K562 (cell line): Measurements from ENCODE around the gene PPT2. TPM values are rescaled to one million over a fixed set of nuclear protein-coding genes. Genes with fewer than 3 reads are reported as not detected.
A peak's percentile ranks its signal among the peaks of the same experiment; 100 is the strongest.

Experiments
- ADNP ChIP-seq: fragments of 200-800 bp; sonication (Bioruptor generic); IDR thresholded peaks from 2 replicates; pipeline ENCODE4 v1.6.1; 2016; ENCODE audit warnings: missing genetic modification characterization, missing compliant biosample characterization
- ARID4B ChIP-seq: sonication (generic); formaldehyde crosslinking; IDR thresholded peaks from 2 replicates; pipeline ENCODE4 v1.8.0; 2022; ENCODE audit warnings: mild to moderate bottlenecking, missing genetic modification reagents
- CSDE1 ChIP-seq, 2 experiments: fragments of 450-650 bp; IDR thresholded peaks; 2 replicates each; pipeline ENCODE4 v1.6.1; 2016; ENCODE audit warnings: mild to moderate bottlenecking in 1 of 2
- CXXC5 ChIP-seq: fragments of 250-450 bp; sonication (Bioruptor Pico); IDR thresholded peaks from 2 replicates; pipeline ENCODE4 v1.8.0; 2022; ENCODE audit warnings: inconsistent platforms, mild to moderate bottlenecking, moderate library complexity
- GABPA ChIP-seq: fragments of 200-800 bp; sonication (Bioruptor generic); conservative IDR thresholded peaks from 2 replicates; pipeline ENCODE4 v1.6.1; 2016; ENCODE audit warnings: low read depth, missing genetic modification characterization, missing compliant biosample characterization
- GTF3C2 ChIP-seq: IDR thresholded peaks from 3 replicates; pipeline ENCODE4 v1.6.1; 2011; ENCODE audit warnings: borderline replicate concordance, mild to moderate bottlenecking, moderate library complexity; ENCODE audit not compliant: insufficient read length; ENCODE audit errors: extremely low read depth
- HDGF ChIP-seq: fragments of 450-650 bp; IDR thresholded peaks from 2 replicates; pipeline ENCODE4 v1.6.1; 2016
- LEF1 ChIP-seq: fragments of 450-650 bp; IDR thresholded peaks from 2 replicates; pipeline ENCODE4 v1.6.1; 2016; ENCODE audit warnings: mild to moderate bottlenecking
- MCM5 ChIP-seq: fragments of 450-650 bp; IDR thresholded peaks from 2 replicates; pipeline ENCODE4 v1.6.1; 2016; ENCODE audit warnings: low read depth
- SAP30 ChIP-seq: fragments of 200-600 bp; sonication (generic); IDR thresholded peaks from 2 replicates; pipeline ENCODE4 v1.6.1; 2012; ENCODE audit warnings: borderline replicate concordance, low read depth, mild to moderate bottlenecking, moderate library complexity, low read length, control low read depth, inconsistent platforms; ENCODE audit not compliant: insufficient read depth, poor library complexity, severe bottlenecking
- SNIP1 ChIP-seq: fragments of 450-650 bp; IDR thresholded peaks from 2 replicates; pipeline ENCODE4 v1.7.1; 2017; ENCODE audit warnings: low read depth, mild to moderate bottlenecking
- SRSF7 ChIP-seq: fragments of 200-400 bp; formaldehyde crosslinking; optimal IDR thresholded peaks from 2 replicates; pipeline ENCODE3; 2017; ENCODE audit warnings: mild to moderate bottlenecking, low read depth, low read length
- TAF9B ChIP-seq: fragments of 450-650 bp; IDR thresholded peaks from 2 replicates; pipeline ENCODE4 v1.6.1; 2018; ENCODE audit warnings: mild to moderate bottlenecking; ENCODE audit not compliant: partially characterized antibody
- TCFL5 ChIP-seq: fragments of 250-450 bp; sonication (Bioruptor Pico); conservative IDR thresholded peaks from 2 replicates; pipeline ENCODE4 v1.6.1; 2021; ENCODE audit warnings: mild to moderate bottlenecking, moderate library complexity, matching md5 sums
- ZNF133 ChIP-seq: fragments of 250-450 bp; sonication (Bioruptor Pico); IDR thresholded peaks from 2 replicates; pipeline ENCODE4 v1.4.0; 2020; ENCODE audit warnings: mild to moderate bottlenecking
- ZNF592 ChIP-seq: fragments of 450-650 bp; IDR thresholded peaks from 2 replicates; pipeline ENCODE4 v1.6.1; 2017; ENCODE audit warnings: antibody characterized with exemption, mild to moderate bottlenecking
- polyA plus RNA-seq, 8 experiments: library from polyadenylated mRNA; depleted of rRNA in 4 of 8; stranded (reverse) in 5 of 8; unstranded in 3 of 8; fragments of >200 nt; fragmentation: Nextera tagmentation in 2 of 8; fragmentation: Illumina TruSeq in 1 of 8; extraction: Ambion mirVana in 2 of 8; extraction: Trizol in 1 of 8; gene quantifications; 2 replicates each; pipeline versions ENCODE4 v1.2.1 to v1.2.3, GENCODE V29; 2011 to 2014; ENCODE audit warnings: inconsistent platforms in 1 of 8, missing spikeins in 1 of 8
- total RNA-seq, 7 experiments: library from RNA; depleted of rRNA in 6 of 7; stranded (reverse); fragments of >200 nt in 6 of 7; fragmentation: Illumina TruSeq in 2 of 7; extraction: Trizol in 2 of 7; gene quantifications; 2 replicates each; pipeline versions ENCODE4 v1.2.1 to v1.2.3, GENCODE V29; 2011 to 2021; ENCODE audit warnings: low replicate concordance in 1 of 7

PPT2 gene
- total and polyA plus RNA-seq, 9 of the 15 experiments (the other 6 are each of a cell fraction or from before 2014, with no cell fraction given) = 27.4 to 98.8 (median 69.9) TPM

- TF ChIP-seq GTF3C2 (no peak), TAF9B (no peak), MCM5 (no peak), SAP30 (peak; percentile 83), ADNP (tag) (no peak), CXXC5 (CRISPR knock-in tag) (0 out of 2 replicates have a peak, but pooled peaks have one; percentile 9), CSDE1 (IDR thresholded peaks at IDR 0.05) (no peak), ARID4B (CRISPR knock-in tag) (no peak), LEF1 (no peak), SRSF7 (no peak), GABPA (tag) (peak; percentile 83), ZNF592 (no peak), TCFL5 (CRISPR knock-in tag) (no peak), HDGF (no peak), ZNF133 (CRISPR knock-in tag) (no peak), SNIP1 (no peak)
Measured at GRCh38 chr6:32127717-32128592, 26.0 kb upstream of the PPT2 start, which contains the start of gene ATF6B (continued).
